NOMO-1 treated with dmso at 0.1 percent for 144 hours (cell line): ENCODE results near the gene NDUFA5.
"Not testable (repeated sequence)": the region's sequence is repeated elsewhere in the genome, so short reads cannot be mapped to it uniquely, and the experiment has no call there.

Experiments
- DNase-seq: peaks from one replicate; lab custom pipeline; 2025; ENCODE audit not compliant: unreplicated experiment; lab: John Stamatoyannopoulos, UW

The NDUFA5 gene

DNA sequence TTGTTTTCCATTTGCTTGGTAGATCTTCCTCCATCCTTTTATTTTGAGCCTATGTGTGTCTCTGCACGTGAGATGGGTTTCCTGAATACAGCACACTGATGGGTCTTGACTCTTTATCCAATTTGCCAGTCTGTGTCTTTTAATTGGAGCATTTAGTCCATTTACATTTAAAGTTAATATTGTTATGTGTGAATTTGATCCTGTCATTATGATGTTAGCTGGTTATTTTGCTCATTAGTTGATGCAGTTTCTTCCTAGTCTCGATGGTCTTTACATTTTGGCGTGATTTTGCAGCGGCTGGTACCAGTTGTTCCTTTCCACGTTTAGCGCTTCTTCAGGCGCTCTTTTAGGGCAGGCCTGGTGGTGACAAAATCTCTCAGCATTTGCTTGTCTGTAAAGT lies 31.1 kb downstream of the NDUFA5 start:
- not testable (repeated sequence) for DNase-seq

DNA sequence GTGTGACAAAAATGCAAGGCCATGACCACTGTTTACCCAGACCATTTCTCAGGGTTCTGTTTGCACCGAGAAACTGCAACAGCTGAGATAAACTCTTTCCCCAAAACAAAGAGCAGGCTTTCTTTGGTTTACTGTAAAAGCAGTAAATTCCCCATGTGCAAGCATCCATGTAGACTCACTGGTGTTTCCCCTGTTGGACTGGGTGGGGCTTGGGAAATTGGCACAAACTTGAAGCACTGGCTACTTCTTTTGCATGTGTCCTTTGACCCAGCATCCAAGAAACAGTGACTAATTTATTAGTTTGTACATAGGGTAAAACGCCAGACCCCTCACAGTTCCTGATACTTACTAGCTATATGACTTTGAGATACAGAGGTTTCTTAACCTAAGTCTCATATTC lies 35.6 kb downstream of the NDUFA5 start:
- DNase-seq = no peak

DNA sequence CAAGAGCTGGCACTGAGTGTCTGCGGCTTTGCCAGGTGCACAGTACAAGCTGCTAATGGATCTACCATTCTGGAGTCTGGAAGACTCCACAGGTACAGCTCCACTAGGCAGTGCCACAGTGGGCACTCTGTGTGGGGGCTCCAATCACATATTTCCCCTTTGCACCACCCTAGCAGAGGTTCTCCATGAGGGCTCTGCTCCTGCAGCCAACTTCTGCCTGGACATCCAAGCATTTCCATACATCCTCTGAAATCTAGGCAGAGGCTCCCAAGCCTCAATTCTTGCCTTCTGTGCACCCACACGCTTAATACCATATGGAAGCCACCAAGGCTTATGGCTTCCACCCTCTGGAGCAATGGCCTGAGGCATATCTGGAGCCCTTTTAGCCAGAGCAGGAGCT lies 52.4 kb downstream of the NDUFA5 start:
- DNase-seq = no peak

DNA sequence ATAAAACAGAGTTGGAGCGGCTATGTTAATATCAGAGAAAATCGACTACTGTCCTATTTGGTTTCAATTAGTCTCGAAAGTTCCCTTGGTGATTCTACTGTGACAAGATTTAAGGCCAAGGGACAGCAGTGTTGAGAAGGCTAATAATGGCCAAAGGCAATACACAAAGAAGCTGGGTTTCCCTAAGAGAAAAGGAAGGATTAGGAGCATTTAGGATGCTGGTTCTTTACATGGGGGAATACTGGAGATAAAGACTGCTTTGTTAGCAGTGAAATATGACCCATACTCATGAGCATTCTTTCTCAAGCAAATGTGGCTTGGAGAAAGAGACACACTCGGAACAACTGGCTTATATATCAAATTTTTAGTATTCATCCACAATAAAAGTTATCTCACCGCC lies 55.4 kb downstream of the NDUFA5 start:
- no peak for DNase-seq

DNA sequence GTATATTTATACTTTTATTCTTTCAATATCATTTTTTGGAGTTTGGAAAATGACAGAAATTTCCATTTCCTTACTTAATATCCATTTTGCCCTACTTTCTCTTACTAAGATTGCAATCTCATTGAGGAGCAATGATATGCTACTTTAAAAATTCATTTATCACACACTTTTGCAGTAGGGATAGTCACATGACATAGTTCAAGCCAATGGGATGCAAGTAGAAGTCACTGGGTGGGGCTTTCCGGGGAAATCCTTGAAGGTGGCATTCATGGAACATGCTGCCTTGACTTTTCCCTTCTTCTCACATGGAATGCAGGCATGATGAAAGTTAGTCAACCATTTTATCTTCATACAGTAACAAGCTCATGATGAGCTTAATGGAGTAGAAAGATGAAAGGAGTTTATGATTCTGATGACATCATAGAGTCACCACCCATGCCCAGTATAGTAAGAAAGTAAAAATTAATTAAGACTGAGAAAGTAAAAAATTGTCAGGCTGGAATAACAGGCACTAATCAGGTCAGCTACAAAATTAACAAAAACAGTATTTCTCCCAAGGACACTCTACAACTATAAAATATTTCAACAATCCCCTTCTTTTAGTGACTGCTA lies 56.6 kb downstream of the NDUFA5 start:
- DNase-seq = no peak

DNA sequence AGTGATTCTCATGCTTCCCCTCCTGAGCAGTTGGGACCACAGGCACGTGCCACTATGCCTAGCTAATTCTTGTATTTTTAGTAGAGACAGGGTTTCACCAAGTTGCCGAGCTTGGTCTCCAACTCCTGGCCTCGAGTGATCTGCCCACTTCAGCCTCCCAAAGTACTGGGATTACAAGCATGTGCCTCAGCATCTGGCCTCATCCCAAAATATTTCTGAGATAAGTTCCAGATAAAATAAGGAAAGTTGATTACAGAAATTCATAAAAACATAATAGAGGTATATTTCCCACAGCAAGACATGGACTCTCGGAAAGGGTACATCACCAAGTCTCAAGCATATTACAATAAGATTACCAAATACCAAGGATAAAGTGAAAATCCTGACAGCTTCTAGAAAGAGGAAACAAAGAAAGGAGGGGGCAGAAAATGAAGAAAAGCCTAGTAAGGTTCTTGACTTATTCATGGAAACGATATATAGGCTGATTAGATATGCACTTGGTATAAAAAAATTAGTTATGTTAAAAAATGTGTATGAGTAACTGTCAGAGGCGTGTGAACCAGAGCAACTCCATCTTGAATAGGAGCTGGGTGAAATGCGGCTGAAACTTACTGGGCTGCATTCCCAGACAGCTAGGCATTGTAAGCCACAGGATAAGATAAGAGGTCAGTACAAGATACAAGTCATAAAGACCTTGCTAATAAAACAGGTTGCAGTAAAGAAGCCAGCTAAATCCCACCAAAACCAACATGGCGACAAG lies 58.2 kb downstream of the NDUFA5 start:
- no peak for DNase-seq

DNA sequence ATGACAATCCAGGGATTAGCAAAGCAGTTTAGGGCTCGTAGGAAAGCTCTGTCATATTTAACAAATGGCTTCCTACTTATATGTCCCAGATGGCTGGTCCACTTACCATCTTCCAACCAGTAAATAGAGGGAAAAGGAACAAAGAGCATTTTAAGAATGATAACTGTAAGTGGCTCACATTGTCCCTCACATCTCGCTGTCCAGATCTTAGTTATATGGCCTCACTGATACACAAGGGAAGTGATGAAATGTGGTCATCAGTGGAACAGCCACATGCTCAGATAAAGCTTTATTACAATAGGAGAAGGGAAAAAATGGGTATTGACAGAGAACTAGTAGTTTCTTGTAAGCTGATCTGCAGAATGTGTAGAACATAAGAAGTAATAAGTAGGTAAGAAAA lies 59.0 kb downstream of the NDUFA5 start:
- no peak for DNase-seq

DNA sequence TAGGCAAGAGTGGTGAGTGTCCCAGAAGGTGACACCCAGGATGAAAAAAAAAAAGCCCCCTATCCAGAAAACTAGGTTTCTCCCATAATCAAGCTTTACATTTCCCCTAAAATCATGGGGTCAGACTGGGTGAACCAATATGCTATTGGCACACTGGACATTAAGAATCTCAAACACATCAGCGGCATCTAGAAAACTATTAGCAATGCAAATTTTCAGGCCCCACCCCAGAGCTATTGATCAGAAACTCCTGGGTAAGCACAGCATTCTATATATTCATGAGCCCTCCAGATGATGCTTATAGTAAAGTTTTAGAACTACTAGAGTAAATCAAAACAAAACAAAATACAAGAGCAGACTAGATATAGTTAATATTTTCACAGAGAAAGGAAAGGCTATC lies 59.6 kb downstream of the NDUFA5 start:
- no peak for DNase-seq

DNA sequence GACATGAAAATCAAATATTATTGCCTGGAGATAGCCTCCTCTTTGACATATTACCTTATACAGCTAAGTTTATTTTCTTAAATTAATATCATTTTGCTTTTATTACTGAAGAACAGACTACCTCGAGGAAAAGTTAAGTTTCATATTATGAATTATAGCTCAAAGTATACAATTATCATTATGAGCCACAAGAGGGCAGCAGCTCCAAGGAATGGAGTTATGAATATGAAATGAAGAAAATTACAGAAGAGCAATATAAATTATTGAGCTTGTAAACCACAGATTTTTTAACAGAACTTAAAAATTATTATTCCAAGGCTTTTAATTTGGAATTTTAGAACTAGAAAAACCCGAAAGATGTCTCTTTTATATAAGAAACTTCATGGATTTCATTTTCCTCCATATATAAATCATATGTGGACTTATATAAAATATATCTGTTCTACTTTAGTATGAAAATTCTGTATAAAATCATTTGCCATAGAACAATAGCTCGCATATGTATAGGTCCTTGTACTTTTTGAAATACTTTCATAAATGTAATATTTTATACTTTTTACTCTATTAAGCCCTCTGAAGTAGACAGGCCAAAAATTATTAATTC lies 63.3 kb downstream of the NDUFA5 start:
- no peak for DNase-seq

DNA sequence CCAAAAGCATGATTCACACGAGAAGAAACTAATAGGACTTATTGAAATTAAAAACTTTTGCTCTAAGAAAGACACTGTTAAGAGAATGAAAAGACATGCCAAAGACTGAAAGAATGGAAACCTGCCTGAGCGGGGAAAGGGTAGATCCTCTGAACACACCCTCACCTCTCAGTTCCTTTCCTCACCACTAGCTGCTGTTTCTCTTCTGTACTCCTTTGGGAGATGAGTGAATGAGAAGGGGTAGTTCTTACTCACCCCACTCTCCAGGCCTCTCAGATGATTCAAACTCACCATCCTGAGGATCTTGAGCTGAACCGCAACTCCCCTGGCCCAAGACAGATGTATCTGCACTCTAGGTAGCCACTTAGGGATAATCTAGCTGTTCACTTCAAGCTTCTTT lies 65.1 kb downstream of the NDUFA5 start:
- no peak for DNase-seq
